Pancreas (tissue), 10 donors: ENCODE data around the gene LRRC4. TPM values are rescaled to one million over a fixed set of nuclear protein-coding genes. Genes with fewer than 3 reads are reported as not detected.
A peak's percentile ranks its signal among the peaks of the same experiment; 100 is the strongest.

Source experiments
- ATAC-seq, 4 donors: fragments of 200-7000 bp; cut with Tn5 transposase; one replicate each; pipeline versions ENCODE4 v1.8.0 to v1.9.1; 2020; ENCODE audit warnings: mild to moderate bottlenecking in 4 of 4, moderate library complexity in 4 of 4
- DNase-seq, 6 donors: peaks; one replicate each; pipeline ENCODE4 v3.0.0-alpha.2; 2020
- FAIRE-seq: peaks from 2 replicates; lab custom pipeline; 2012; peaks lifted over from hg19 to GRCh38; lab: Jason Lieb, UNC
- H3K27ac ChIP-seq, 4 donors: fragments of 200-600 bp; sonication (generic); 1 replicate in 3 of 4; 2 replicates in 1 of 4; pipeline versions ENCODE4 v1.5.0 to v1.8.0; 2020
- H3K27me3 ChIP-seq, 4 donors: fragments of 200-600 bp; one replicate each; pipeline ENCODE4 v1.8.0; 2021
- H3K36me3 ChIP-seq, 3 donors: fragments of 200-600 bp; sonication (generic) in 1 of 3; one replicate each; pipeline versions ENCODE4 v1.5.0 to v1.8.0; 2020 to 2021
- H3K4me1 ChIP-seq, 3 donors: fragments of 200-600 bp; one replicate each; pipeline ENCODE4 v1.8.0; 2021
- H3K4me3 ChIP-seq, 4 donors: fragments of 200-600 bp; sonication (generic) in 2 of 4; one replicate each; pipeline versions ENCODE4 v1.5.0 to v1.8.0; 2020 to 2021
- H3K9me3 ChIP-seq, 4 donors: fragments of 200-600 bp; one replicate each; pipeline ENCODE4 v1.8.0; 2021
- CTCF ChIP-seq, 4 donors: fragments of 200-600 bp; sonication (generic) in 3 of 4; IDR thresholded peaks; one replicate each; pipeline versions ENCODE4 v1.5.0 to v1.8.0; 2021; ENCODE audit warnings: antibody characterized with exemption in 4 of 4
- WGBS, 2 donors: extraction: QIAGEN DNeasy Blood & Tissue Kit; methylation state at CpG; one replicate each; pipeline ENCODE4 v1.1.7; 2013; 5-methylcytosine and 5-hydroxymethylcytosine counted together
- intact Hi-C, 3 donors: fragments of 100-400 bp; cut with DNase I; formaldehyde crosslinking; loops; one replicate each; pipeline versions ENCODE4 v1.11.1 to v1.14.2; 2022
- polyA plus RNA-seq, 2 donors: library from polyadenylated mRNA; stranded (reverse); fragments of 200-250 nt; gene quantifications; one replicate each; pipeline ENCODE4 v1.2.3, GENCODE V29; 2013
- total RNA-seq, 6 donors: library from RNA; stranded (reverse); fragmentation: NEBNext Ultra II Directional in 4 of 6; extraction: Animal tissue kit (Norgen Biotek cat#: 25700) in 4 of 6; gene quantifications; one replicate each; pipeline versions ENCODE4 v1.2.1 to v1.2.4, GENCODE V29; 2021 to 2023
- donor health status: healthy with polysubstance abuse.
- donor health status: DM: no; HTN: no; CAD: no; lungs with moderate emphysema.
- donor health status: DM: no; HTN: no; CAD: no.
- donor health status: control.
- donor health status: control.
- donor health status: Bipolar disorder and iron deficiency.
- donor health status: DM: yes; HTN: yes; CAD: no.
- donor health status: DM: no; HTN: no; CAD: no.
- donor health status: DM: no; HTN: no; CAD: no.
- donor health status: DM: yes; HTN: yes; CAD: no.

The LRRC4 gene
- total and polyA plus RNA-seq, 8 donors: 0.42 to 2.4 (median 0.84) TPM

GRCh38 chr7:128017862-128018845 is 13.1 kb downstream of the LRRC4 start:
- peak overlapping the region in 1 of 4 donors; percentile 15 for H3K27ac ChIP-seq
- FAIRE-seq (no peak), ATAC-seq (peak; percentile 44 to 84 (median 74)), DNase-seq (peak in 1 of 6 donors; percentile 36)
- no peaks in the 10 kb centered on the region for H3K9me3 ChIP-seq
- intact Hi-C loops: no loop called here
- peaks cover 8 to 11% (median 9%) of the 10 kb centered on the region in 3 donors for H3K4me1 ChIP-seq
- WGBS, 2 donors: 60 to 66% methylated on average over 8 of the region's 8 CpGs
- no peaks in the 10 kb centered on the region for H3K27me3 ChIP-seq
- TF ChIP-seq CTCF (IDR thresholded peaks at IDR 0.05): no peak
- no peaks in the 10 kb centered on the region for H3K36me3 ChIP-seq
- H3K4me3 ChIP-seq: no peak overlapping the region

- Histone ChIP-seq H3K36me3 (no peaks in the 10 kb centered on the region), H3K4me3 (no peak overlapping the region), H3K9me3 (no peaks in the 10 kb centered on the region), H3K4me1 (peaks cover 8 to 11% (median 9%) of the 10 kb centered on the region in 3 donors), H3K27me3 (no peaks in the 10 kb centered on the region), H3K27ac (peak overlapping the region in 1 of 4 donors; percentile 2)
- DNase-seq (no peak), FAIRE-seq (no peak), ATAC-seq (peak; percentile 36 to 70 (median 56))
- WGBS, 2 donors: 45 to 47% methylated on average over 6 of the region's 6 CpGs
- intact Hi-C loops: no loop called here
- TF ChIP-seq CTCF (IDR thresholded peaks at IDR 0.05): no peak
These were observed 13.8 kb downstream of the LRRC4 start for GRCh38 chr7:128017460-128017859.

DNA sequence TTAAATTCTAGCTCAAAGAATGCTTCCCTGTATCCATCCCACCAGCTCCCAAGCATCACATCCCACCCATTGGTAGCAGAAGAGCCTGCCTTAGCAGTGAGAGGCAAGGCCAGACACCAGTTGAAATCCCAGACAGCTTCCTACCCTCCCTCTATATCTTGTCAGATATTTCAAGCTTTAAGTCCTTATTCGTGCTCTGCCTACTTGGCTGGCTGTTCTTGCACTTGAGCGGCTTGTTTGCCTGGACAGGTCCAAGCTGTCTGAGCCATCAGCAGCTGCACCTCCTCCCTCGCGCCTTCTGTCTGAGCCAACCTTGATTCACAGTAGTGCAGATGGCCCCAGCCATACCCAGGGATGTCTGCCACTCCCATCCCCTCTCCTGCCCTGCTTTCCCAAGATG is 16.4 kb downstream of the LRRC4 start:
- Histone ChIP-seq H3K36me3 (no peaks in the 10 kb centered on the region), H3K4me3 (no peak overlapping the region), H3K27ac (no peak overlapping the region), H3K9me3 (no peaks in the 10 kb centered on the region), H3K27me3 (no peaks in the 10 kb centered on the region), H3K4me1 (peaks cover 8 to 11% (median 9%) of the 10 kb centered on the region in 3 donors)
- intact Hi-C loops: no loop called here
- ATAC-seq: no peak
- FAIRE-seq: no peak
- 67 to 73% methylated on average over 4 of the region's 4 CpGs for WGBS, 2 donors
- no peak for DNase-seq
- no peak for TF ChIP-seq CTCF (IDR thresholded peaks at IDR 0.05)

DNA sequence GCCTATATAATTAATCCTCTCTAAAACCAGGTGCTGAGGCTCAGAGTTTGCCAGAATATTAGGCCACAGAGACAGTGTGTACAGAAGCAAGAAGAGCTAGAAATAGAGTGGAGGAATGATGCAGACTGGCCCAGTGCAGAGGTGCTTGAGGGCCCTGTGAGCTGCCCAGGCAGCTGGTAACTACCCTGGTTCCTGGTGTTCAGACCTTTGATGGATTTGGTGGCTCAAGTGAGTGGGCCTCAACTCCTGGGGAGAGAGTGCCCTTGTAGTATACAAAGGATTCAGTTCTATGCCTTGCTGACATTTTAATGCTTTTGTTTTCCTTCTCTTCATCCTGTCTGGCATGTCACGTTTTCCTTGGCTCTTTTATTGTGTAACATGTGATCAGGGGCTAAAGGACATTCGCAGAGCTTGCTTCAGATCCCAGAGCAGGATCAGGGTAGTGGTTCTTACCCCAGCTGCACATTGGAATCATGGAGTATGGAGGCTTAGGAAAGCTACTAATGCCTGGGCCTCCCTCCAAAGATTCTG is 20.0 kb downstream of the LRRC4 start:
- Histone ChIP-seq H3K27me3 (no peaks in the 10 kb centered on the region), H3K36me3 (no peaks in the 10 kb centered on the region), H3K4me1 (peaks cover 0 to 9% (median 8%) of the 10 kb centered on the region in 3 donors), H3K4me3 (no peak overlapping the region), H3K9me3 (no peaks in the 10 kb centered on the region), H3K27ac (no peak overlapping the region)
- DNase-seq (no peak), ATAC-seq (no peak), FAIRE-seq (no peak)
- intact Hi-C loops: no loop called here
- WGBS, 2 donors: 35 to 43% methylated on average over 2 of the region's 2 CpGs
- TF ChIP-seq CTCF (IDR thresholded peaks at IDR 0.05): no peak
